Activated B cell treated with CpG ODN at 0.5 μM for 24 hours (primary cell): ENCODE results near the gene ZNF546. TPM values are rescaled to one million over a fixed set of nuclear protein-coding genes. Genes with fewer than 3 reads are reported as not detected.
"Not testable (repeated sequence)": the region's sequence is repeated elsewhere in the genome, so short reads cannot be mapped to it uniquely, and the experiment has no call there.

Source experiments
- ATAC-seq: fragments of 200-7000 bp; cut with Tn5 transposase; one replicate; pipeline ENCODE4 v1.10.0; 2021; ENCODE audit warnings: low read depth, mild to moderate bottlenecking, moderate library complexity
- CTCF ChIA-PET: fragments of 350-600 bp; sonication (Branson Sonifier 250); formaldehyde crosslinking; loops from one replicate; lab custom pipeline; 2021; ENCODE audit warnings: antibody characterized with exemption; lab: Charles Lee
- POLR2A ChIA-PET: fragments of 350-600 bp; sonication (Branson Sonifier 250); formaldehyde crosslinking; loops from one replicate; lab custom pipeline; 2021; ENCODE audit warnings: antibody characterized with exemption; lab: Charles Lee
- DNase-seq: peaks from one replicate; pipeline ENCODE4 v3.0.0; 2022
- H3K27ac Mint-ChIP-seq: one replicate; pipeline ENCODE4 v1.8.0; 2020; ENCODE audit warnings: mixed read lengths
- H3K27me3 Mint-ChIP-seq: one replicate; pipeline ENCODE4 v1.8.0; 2021; ENCODE audit warnings: mixed read lengths
- H3K36me3 Mint-ChIP-seq: one replicate; pipeline ENCODE4 v1.8.0; 2021; ENCODE audit warnings: low read depth, mixed read lengths
- H3K4me1 Mint-ChIP-seq: one replicate; pipeline ENCODE4 v1.8.0; 2021; ENCODE audit warnings: mixed read lengths
- H3K4me3 Mint-ChIP-seq: one replicate; pipeline ENCODE4 v1.8.0; 2020; ENCODE audit warnings: mild to moderate bottlenecking, mixed read lengths
- H3K9me3 Mint-ChIP-seq: one replicate; pipeline ENCODE4 v1.8.0; 2020; ENCODE audit warnings: mixed read lengths
- intact Hi-C: fragments of 100-400 bp; cut with micrococcal nuclease; formaldehyde crosslinking; loops from one replicate; pipeline ENCODE4 v1.15.1; 2024
- total RNA-seq: library from RNA; stranded (reverse); gene quantifications from 2 replicates; pipeline ENCODE4 v1.2.3, GENCODE V29; 2022
- TF ChIP-seq, protein P1 (sequence below): fragments of 200-600 bp; IDR thresholded peaks from one replicate; pipeline ENCODE4 v1.8.0; 2022; ENCODE audit warnings: antibody characterized with exemption, mild to moderate bottlenecking

Gene ZNF546
- total RNA-seq, 1 donor from 2014 or later: 11.6 TPM

DNA sequence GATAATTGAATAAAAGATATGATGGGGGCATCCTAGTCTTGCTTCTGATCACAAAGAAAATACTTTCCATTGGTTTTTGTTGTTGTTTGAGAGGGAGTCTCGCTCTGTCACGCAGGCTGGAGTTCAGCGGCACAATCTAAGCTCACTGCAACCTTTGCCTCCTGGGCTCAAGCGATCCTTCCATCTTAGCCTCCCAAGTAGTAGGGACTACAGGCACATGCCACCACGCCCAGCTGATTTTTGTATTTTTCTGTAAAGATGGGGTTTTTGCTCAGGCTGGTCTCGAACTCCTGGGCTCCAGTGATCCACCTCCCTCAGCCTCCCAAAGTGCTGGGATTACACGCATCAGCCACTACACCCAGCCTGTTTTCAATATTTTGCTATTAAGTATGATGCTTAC, 42.9 kb upstream of the ZNF546 start:
- CTCF ChIA-PET: interaction anchor here (0.7 to 1.7 kb wide), 4 partner anchors 12 to 23 kb away, joined by 4 to 39 read pairs (median 5); partner anchors contain the start of gene PSMC4
- Mint-ChIP-seq H3K9me3 (peaks cover 2% of the 10 kb centered on the region), H3K36me3 (peaks cover 5% of the 10 kb centered on the region), H3K27me3 (no peaks in the 10 kb centered on the region), H3K4me1 (peaks cover 81% of the 10 kb centered on the region), H3K27ac (peak overlapping the region; percentile 93), H3K4me3 (peak overlapping the region; percentile 28)
- peak; percentile 35 for ATAC-seq
- DNase-seq: no peak
- TF ChIP-seq, protein P1, sequence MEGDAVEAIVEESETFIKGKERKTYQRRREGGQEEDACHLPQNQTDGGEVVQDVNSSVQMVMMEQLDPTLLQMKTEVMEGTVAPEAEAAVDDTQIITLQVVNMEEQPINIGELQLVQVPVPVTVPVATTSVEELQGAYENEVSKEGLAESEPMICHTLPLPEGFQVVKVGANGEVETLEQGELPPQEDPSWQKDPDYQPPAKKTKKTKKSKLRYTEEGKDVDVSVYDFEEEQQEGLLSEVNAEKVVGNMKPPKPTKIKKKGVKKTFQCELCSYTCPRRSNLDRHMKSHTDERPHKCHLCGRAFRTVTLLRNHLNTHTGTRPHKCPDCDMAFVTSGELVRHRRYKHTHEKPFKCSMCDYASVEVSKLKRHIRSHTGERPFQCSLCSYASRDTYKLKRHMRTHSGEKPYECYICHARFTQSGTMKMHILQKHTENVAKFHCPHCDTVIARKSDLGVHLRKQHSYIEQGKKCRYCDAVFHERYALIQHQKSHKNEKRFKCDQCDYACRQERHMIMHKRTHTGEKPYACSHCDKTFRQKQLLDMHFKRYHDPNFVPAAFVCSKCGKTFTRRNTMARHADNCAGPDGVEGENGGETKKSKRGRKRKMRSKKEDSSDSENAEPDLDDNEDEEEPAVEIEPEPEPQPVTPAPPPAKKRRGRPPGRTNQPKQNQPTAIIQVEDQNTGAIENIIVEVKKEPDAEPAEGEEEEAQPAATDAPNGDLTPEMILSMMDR: no peak
- POLR2A ChIA-PET: interaction anchor here (0.6 to 3.5 kb wide), 15 partner anchors 8 to 1717 kb away, joined by 3 to 63 read pairs (median 4); partner anchors contain the start of genes DYRK1B, PSMC4 and ZNF546
- intact Hi-C loops: loop anchor here (1.0 to 5.0 kb wide), 3 partner anchors 10 to 47 kb away; no protein-coding TSS in a partner anchor

DNA sequence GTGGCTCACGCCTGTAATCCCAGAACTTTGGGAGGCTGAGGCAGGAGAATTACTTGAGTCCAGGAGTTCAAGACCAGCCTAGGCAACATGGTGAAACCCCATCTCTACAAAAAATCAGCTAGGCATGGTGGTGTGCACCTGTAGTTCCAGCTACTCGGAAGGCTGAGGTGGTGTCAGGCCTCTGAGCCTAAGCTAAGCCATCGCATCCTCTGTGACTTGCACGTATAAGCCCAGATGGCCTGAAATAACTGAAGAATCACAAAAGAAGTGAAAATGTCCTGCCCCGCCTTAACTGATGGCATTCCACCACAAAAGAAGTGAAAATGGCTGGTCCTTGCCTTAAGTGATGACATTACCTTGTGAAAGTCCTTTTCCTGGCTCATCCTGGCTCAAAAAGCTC, 39.0 kb upstream of the ZNF546 start:
- H3K9me3 Mint-ChIP-seq, H3K36me3 Mint-ChIP-seq, H3K4me3 Mint-ChIP-seq, H3K27ac Mint-ChIP-seq, ATAC-seq, DNase-seq, H3K27me3 Mint-ChIP-seq, intact Hi-C loops: not testable (repeated sequence)
- H3K4me1 Mint-ChIP-seq: peaks cover 57% of the 10 kb centered on the region
- CTCF ChIA-PET: interaction anchor here (0.7 to 1.2 kb wide), 2 partner anchors 9 to 13 kb away, joined by 4 to 10 read pairs; partner anchors contain the start of gene PSMC4
- POLR2A ChIA-PET: interaction anchor here (1.2 to 1.6 kb wide), 2 partner anchors 12 to 16 kb away, joined by 7 to 23 read pairs; partner anchors contain the start of gene PSMC4

DNA sequence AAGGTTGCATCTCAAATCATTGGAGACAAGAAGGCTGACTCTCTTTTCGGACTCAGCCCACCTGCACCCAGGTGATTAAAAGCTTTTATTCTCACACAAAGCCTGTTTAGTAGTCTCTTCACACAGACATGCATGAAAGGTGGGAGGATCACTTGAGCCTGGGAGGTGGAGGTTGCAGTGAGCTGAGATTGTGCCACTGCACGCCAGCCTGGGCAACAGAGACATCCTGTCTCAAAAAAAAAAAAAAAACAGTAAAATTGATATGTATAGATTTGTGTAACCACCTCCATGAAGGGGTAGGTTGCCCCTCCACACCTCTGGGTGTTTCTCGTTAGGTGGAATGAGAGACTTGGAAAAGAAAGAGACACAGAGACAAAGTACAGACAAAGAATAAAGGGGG, 37.9 kb upstream of the ZNF546 start:
- Mint-ChIP-seq H3K4me3 (peak overlapping the region; percentile 73), H3K4me1 (peaks cover 46% of the 10 kb centered on the region), H3K27ac (peak overlapping the region; percentile 43)
- POLR2A ChIA-PET: interaction anchor here (0.6 to 1.1 kb wide), 5 partner anchors 12 to 485 kb away, joined by 3 to 8 read pairs (median 5); partner anchors contain the start of gene PSMC4
- H3K27me3 Mint-ChIP-seq, H3K9me3 Mint-ChIP-seq, ATAC-seq, CTCF ChIA-PET, intact Hi-C loops, DNase-seq, H3K36me3 Mint-ChIP-seq: not testable (repeated sequence)

DNA sequence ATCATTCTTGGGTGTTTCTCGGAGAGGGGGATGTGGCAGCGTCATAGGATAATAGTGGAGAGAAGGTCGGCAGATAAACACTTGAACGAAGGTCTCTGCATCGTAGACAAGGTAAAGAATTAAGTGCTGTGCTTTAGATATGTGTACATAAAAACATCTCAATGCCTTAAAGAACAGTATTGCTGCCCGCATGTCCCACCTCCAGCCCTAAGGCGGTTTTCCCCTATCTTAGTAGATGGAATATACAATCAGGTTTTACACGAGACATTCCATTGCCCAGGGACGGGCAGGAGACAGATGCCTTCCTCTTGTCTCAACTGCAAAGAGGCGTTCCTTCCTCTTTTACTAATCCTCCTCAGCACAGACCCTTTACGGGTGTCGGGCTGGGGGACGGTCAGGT, 37.5 kb upstream of the ZNF546 start:
- H3K36me3 Mint-ChIP-seq, ATAC-seq, intact Hi-C loops, DNase-seq, CTCF ChIA-PET, H3K27me3 Mint-ChIP-seq, H3K9me3 Mint-ChIP-seq: not testable (repeated sequence)
- POLR2A ChIA-PET: interaction anchor here (0.6 to 1.1 kb wide), 3 partner anchors 11 to 22 kb away, joined by 3 to 8 read pairs (median 5); partner anchors contain the start of gene PSMC4
- Mint-ChIP-seq H3K4me3 (peak overlapping the region; percentile 73), H3K4me1 (peaks cover 43% of the 10 kb centered on the region), H3K27ac (peak overlapping the region; percentile 43)

DNA sequence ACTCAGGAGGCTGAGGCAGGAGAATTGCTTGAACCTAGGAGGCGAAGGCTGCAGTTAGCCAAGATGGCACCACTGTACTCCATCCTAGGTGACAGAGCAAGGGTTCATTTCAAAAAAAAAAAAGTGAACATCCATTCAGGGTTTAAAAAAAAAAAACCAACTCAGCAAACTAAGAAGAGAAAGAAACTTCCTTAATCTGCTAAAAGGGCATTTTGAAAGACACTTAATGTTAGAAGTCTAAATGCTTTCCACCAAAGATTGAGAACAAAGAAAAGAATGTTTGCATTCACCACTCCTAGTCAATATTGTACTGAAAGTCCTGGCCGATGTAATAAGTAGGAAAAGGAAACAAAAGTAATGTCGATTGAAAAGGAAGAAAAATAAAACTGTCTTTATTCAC, 33.0 kb upstream of the ZNF546 start:
- ATAC-seq (no peak), DNase-seq (no peak)
- CTCF ChIA-PET: no interaction called here
- Mint-ChIP-seq H3K4me1 (peaks cover 18% of the 10 kb centered on the region), H3K4me3 (no peak overlapping the region), H3K36me3 (no peaks in the 10 kb centered on the region), H3K27ac (no peak overlapping the region), H3K9me3 (no peaks in the 10 kb centered on the region), H3K27me3 (no peaks in the 10 kb centered on the region)
- POLR2A ChIA-PET: interaction anchor here (0.6 to 0.7 kb wide), 2 partner anchors 22 to 26 kb away, joined by 3 to 4 read pairs; no protein-coding TSS in a partner anchor
- TF ChIP-seq, protein P1: no peak
- intact Hi-C loops: no loop called here

DNA sequence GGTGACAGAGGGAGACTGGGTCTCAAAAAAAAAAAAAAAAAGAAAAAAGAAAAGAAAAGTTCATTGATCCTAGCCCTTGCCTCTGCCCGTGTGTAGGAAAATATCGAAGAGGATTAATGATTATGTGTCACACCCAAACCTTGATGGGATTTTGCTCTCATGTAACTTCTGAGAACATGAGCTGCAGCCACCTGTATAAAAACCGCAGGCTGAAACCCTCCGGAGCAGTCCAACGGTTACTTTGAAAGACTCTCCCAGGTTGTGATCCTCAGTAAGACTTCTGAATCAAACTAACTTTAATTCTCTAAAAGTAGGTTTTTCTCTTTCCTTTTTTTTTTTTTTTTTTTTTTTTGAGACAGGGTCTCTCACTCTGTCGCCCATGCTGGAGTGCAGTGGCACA, 30.2 kb upstream of the ZNF546 start:
- DNase-seq: no peak
- CTCF ChIA-PET: no interaction called here
- no peak for ATAC-seq
- Mint-ChIP-seq H3K4me1 (peaks cover 31% of the 10 kb centered on the region), H3K27me3 (no peaks in the 10 kb centered on the region), H3K27ac (no peak overlapping the region), H3K36me3 (peaks cover 10% of the 10 kb centered on the region), H3K9me3 (no peaks in the 10 kb centered on the region), H3K4me3 (no peak overlapping the region)
- POLR2A ChIA-PET: interaction anchor here (0.7 to 1.1 kb wide), 2 partner anchors 13 to 382 kb away, joined by 3 to 4 read pairs; partner anchors contain the start of genes C19orf47 and PLD3
- TF ChIP-seq, protein P1: no peak
- intact Hi-C loops: no loop called here
